Naive thymus-derived CD4-positive, alpha-beta T cell (primary cell): ENCODE results near the gene CCNH. TPM values are rescaled to one million over a fixed set of nuclear protein-coding genes. Genes with fewer than 3 reads are reported as not detected.

Experiments used
- ATAC-seq: fragments of 150-1000 bp; cut with Tn5 transposase; 2 replicates; pipeline ENCODE4 v1.10.0; 2021; ENCODE audit warnings: mild to moderate bottlenecking, moderate library complexity
- CTCF ChIA-PET: fragments of 350-600 bp; sonication (Branson Sonifier 250); formaldehyde crosslinking; loops from one replicate; lab custom pipeline; 2021; ENCODE audit warnings: antibody characterized with exemption; lab: Charles Lee
- POLR2A ChIA-PET: fragments of 350-600 bp; sonication (Branson Sonifier 250); formaldehyde crosslinking; loops from one replicate; lab custom pipeline; 2021; ENCODE audit warnings: antibody characterized with exemption, inconsistent platforms; lab: Charles Lee
- DNase-seq, 9 donors: peaks; one replicate each; pipeline versions ENCODE4 v3.0.0 to v3.0.0-alpha.2; 2020 to 2022; ENCODE audit warnings: mixed read lengths in 1 of 9
- H3K27ac ChIP-seq: one replicate; pipeline ENCODE4 v1.7.0; 2013; ENCODE audit warnings: mild to moderate bottlenecking, low read depth, low read length, moderate library complexity
- H3K27me3 ChIP-seq, 2 donors: one replicate each; pipeline ENCODE4 v1.7.0; 2013; ENCODE audit warnings: low read length in 2 of 2, mild to moderate bottlenecking in 2 of 2, moderate library complexity in 2 of 2; ENCODE audit not compliant: control insufficient read depth in 2 of 2, insufficient read depth in 2 of 2
- H3K36me3 ChIP-seq, 3 experiments: 1 replicate in 2 of 3; 2 replicates in 1 of 3; pipeline ENCODE4 v1.7.0; 2013; ENCODE audit warnings: low read length in 3 of 3, mild to moderate bottlenecking in 3 of 3, moderate library complexity in 1 of 3; ENCODE audit not compliant: insufficient read depth in 3 of 3, control insufficient read depth in 2 of 3
- H3K4me1 ChIP-seq, 2 donors: one replicate each; pipeline ENCODE4 v1.7.0; 2013; ENCODE audit warnings: low read length in 2 of 2, mild to moderate bottlenecking in 2 of 2, moderate library complexity in 1 of 2; ENCODE audit not compliant: control insufficient read depth in 2 of 2, insufficient read depth in 2 of 2
- H3K4me3 ChIP-seq: 2 replicates; pipeline ENCODE4 v1.7.0; 2013; ENCODE audit warnings: mild to moderate bottlenecking, low read length
- H3K9me3 ChIP-seq, 3 experiments: 1 replicate in 2 of 3; 2 replicates in 1 of 3; pipeline ENCODE4 v1.7.0; 2013; ENCODE audit warnings: low read length in 3 of 3; ENCODE audit not compliant: control insufficient read depth in 2 of 3
- H3K27ac Mint-ChIP-seq, 9 donors: one replicate each; pipeline ENCODE4 v1.8.0; 2020 to 2022; ENCODE audit warnings: mixed read lengths in 9 of 9, mild to moderate bottlenecking in 8 of 9, moderate library complexity in 5 of 9, inconsistent platforms in 2 of 9
- H3K27me3 Mint-ChIP-seq, 5 donors: one replicate each; pipeline ENCODE4 v1.8.0; 2021 to 2022; ENCODE audit warnings: mixed read lengths in 5 of 5, mild to moderate bottlenecking in 1 of 5
- H3K36me3 Mint-ChIP-seq, 5 donors: one replicate each; pipeline ENCODE4 v1.8.0; 2020 to 2022; ENCODE audit warnings: mixed read lengths in 5 of 5, mild to moderate bottlenecking in 3 of 5, inconsistent platforms in 1 of 5
- H3K4me1 Mint-ChIP-seq, 7 donors: one replicate each; pipeline ENCODE4 v1.8.0; 2020 to 2022; ENCODE audit warnings: mixed read lengths in 7 of 7, mild to moderate bottlenecking in 3 of 7, inconsistent platforms in 1 of 7
- H3K4me3 Mint-ChIP-seq, 10 donors: one replicate each; pipeline ENCODE4 v1.8.0; 2020 to 2022; ENCODE audit warnings: mild to moderate bottlenecking in 10 of 10, mixed read lengths in 10 of 10, moderate library complexity in 6 of 10, inconsistent platforms in 2 of 10
- H3K9me3 Mint-ChIP-seq, 11 donors: one replicate each; pipeline ENCODE4 v1.8.0; 2020 to 2022; ENCODE audit warnings: mixed read lengths in 11 of 11, mild to moderate bottlenecking in 4 of 11, inconsistent platforms in 1 of 11, moderate library complexity in 1 of 11
- intact Hi-C, 2 donors: fragments of 100-400 bp; cut with micrococcal nuclease; formaldehyde crosslinking; loops; one replicate each; pipeline ENCODE4 v1.15.1; 2023
- polyA plus RNA-seq, 2 donors: library from polyadenylated mRNA; unstranded; fragments of 300-500 nt; fragmentation: Illumina TruSeq; gene quantifications; one replicate each; pipeline ENCODE4 v1.2.3, GENCODE V29; 2021
- total RNA-seq, 6 experiments: library from RNA in 5 of 6; stranded (reverse) in 5 of 6; gene quantifications; 1 replicate in 5 of 6; 2 replicates in 1 of 6; pipeline ENCODE4 v1.2.3 and lab custom pipeline; 2021 to 2026

CCNH gene
- total and polyA plus RNA-seq, 7 experiments from 2014 or later = 55.7 to 239 (median 102) TPM

- H3K27me3 ChIP-seq = no peaks in the 10 kb centered on the region
- H3K9me3 ChIP-seq = no peaks in the 10 kb centered on the region
- H3K36me3 ChIP-seq = peaks cover 29 to 66% (median 39%) of the 10 kb centered on the region in 3 experiments
- Mint-ChIP-seq H3K27me3 (no peaks in the 10 kb centered on the region), H3K36me3 (peaks cover 5 to 45% (median 21%) of the 10 kb centered on the region in 5 donors), H3K27ac (peak overlapping the region in 7 of 9 donors; percentile 17 to 75 (median 69)), H3K9me3 (no peaks in the 10 kb centered on the region), H3K4me1 (peaks cover 13 to 48% (median 28%) of the 10 kb centered on the region in 7 donors), H3K4me3 (peak overlapping the region in 1 of 10 donors; percentile 34)
- peak overlapping the region; percentile 43 for H3K27ac ChIP-seq
- intact Hi-C loops = loop anchor here (1.0 to 5.0 kb wide), 8 partner anchors 12 to 519 kb away; partner anchors contain the start of gene CCNH (in 2 of the 2)
- H3K4me1 ChIP-seq = peaks cover 11 to 15% of the 10 kb centered on the region in 2 donors
- POLR2A ChIA-PET = interaction anchor here (0.5 to 1.0 kb wide), 4 partner anchors 8 to 750 kb away, joined by 3 to 5 read pairs (median 4); partner anchors contain the start of gene CCNH
- CTCF ChIA-PET = interaction anchor here (0.8 to 3.3 kb wide), 12 partner anchors 8 to 520 kb away, joined by 3 to 20 read pairs (median 4); no protein-coding TSS in a partner anchor
- H3K4me3 ChIP-seq = no peak overlapping the region
- ATAC-seq (peak; percentile 87), DNase-seq (peak in 6 of 9 donors; percentile 30 to 66 (median 52))
These were observed 12.3 kb downstream of the CCNH start for GRCh38 chr5:87400305-87400899.

DNA sequence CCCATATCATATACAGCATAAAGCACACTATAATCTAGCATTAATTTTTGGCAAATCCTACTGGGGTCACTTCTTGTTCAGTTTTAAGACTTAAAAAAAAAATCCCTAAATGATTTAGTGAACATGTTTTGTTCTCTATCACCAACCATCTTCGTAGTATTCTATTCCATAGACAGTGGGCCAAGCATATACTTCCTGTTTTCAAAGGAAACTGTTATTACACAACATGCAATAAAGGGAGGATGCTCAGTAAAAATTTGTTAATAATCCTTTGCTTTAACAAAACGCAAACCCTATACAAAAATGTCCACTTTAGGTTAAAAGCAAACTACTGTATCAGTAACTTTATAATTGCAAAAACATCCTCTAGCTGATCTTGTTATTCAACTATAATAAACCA is 13.0 kb downstream of the CCNH start:
- ChIA-PET POLR2A (interaction anchor here (1.0 kb wide), 2 partner anchors 9 to 13 kb away, joined by 3 to 5 read pairs; partner anchors contain the start of gene CCNH), CTCF (interaction anchor here (0.8 to 3.3 kb wide), 13 partner anchors 8 to 519 kb away, joined by 3 to 20 read pairs (median 4); no protein-coding TSS in a partner anchor)
- H3K9me3 Mint-ChIP-seq = no peaks in the 10 kb centered on the region
- Histone ChIP-seq H3K4me1 (peaks cover 11% of the 10 kb centered on the region in 2 donors), H3K36me3 (peaks cover 22 to 69% (median 34%) of the 10 kb centered on the region in 3 experiments), H3K27me3 (no peaks in the 10 kb centered on the region), H3K4me3 (no peak overlapping the region), H3K27ac (peak overlapping the region; percentile 16), H3K9me3 (no peaks in the 10 kb centered on the region)
- peaks cover 8 to 47% (median 26%) of the 10 kb centered on the region in 5 donors for H3K36me3 Mint-ChIP-seq
- peak overlapping the region in 7 of 9 donors; percentile 19 to 75 (median 69) for H3K27ac Mint-ChIP-seq
- no peaks in the 10 kb centered on the region for H3K27me3 Mint-ChIP-seq
- DNase-seq (no peak), ATAC-seq (peak; percentile 39)
- H3K4me1 Mint-ChIP-seq = peaks cover 14 to 51% (median 27%) of the 10 kb centered on the region in 7 donors
- intact Hi-C loops = loop anchor here (1.0 to 5.0 kb wide), 10 partner anchors 13 to 518 kb away; partner anchors contain the start of gene CCNH (in 2 of the 2)
- H3K4me3 Mint-ChIP-seq = peak overlapping the region in 1 of 10 donors; percentile 34

GRCh38 chr5:87398981-87399614 is 13.6 kb downstream of the CCNH start:
- H3K27ac Mint-ChIP-seq = peak overlapping the region in 8 of 9 donors; percentile 2 to 75 (median 68)
- Histone ChIP-seq H3K4me3 (no peak overlapping the region), H3K9me3 (no peaks in the 10 kb centered on the region), H3K27me3 (no peaks in the 10 kb centered on the region), H3K27ac (no peak overlapping the region), H3K36me3 (peaks cover 23 to 68% (median 29%) of the 10 kb centered on the region in 3 experiments), H3K4me1 (peaks cover 11% of the 10 kb centered on the region in 2 donors)
- intact Hi-C loops = loop anchor here (2.0 to 5.0 kb wide), 2 partner anchors 18 to 277 kb away; no protein-coding TSS in a partner anchor
- DNase-seq (no peak), ATAC-seq (no peak)
- ChIA-PET POLR2A (no interaction called here), CTCF (interaction anchor here (1.1 to 3.3 kb wide), 5 partner anchors 13 to 519 kb away, joined by 4 to 20 read pairs (median 4); no protein-coding TSS in a partner anchor)
- peak overlapping the region in 2 of 10 donors; percentile 34 to 55 for H3K4me3 Mint-ChIP-seq
- H3K27me3 Mint-ChIP-seq = no peaks in the 10 kb centered on the region
- peaks cover 11 to 45% (median 23%) of the 10 kb centered on the region in 5 donors for H3K36me3 Mint-ChIP-seq
- H3K4me1 Mint-ChIP-seq = peaks cover 14 to 47% (median 23%) of the 10 kb centered on the region in 7 donors
- no peaks in the 10 kb centered on the region for H3K9me3 Mint-ChIP-seq

DNA sequence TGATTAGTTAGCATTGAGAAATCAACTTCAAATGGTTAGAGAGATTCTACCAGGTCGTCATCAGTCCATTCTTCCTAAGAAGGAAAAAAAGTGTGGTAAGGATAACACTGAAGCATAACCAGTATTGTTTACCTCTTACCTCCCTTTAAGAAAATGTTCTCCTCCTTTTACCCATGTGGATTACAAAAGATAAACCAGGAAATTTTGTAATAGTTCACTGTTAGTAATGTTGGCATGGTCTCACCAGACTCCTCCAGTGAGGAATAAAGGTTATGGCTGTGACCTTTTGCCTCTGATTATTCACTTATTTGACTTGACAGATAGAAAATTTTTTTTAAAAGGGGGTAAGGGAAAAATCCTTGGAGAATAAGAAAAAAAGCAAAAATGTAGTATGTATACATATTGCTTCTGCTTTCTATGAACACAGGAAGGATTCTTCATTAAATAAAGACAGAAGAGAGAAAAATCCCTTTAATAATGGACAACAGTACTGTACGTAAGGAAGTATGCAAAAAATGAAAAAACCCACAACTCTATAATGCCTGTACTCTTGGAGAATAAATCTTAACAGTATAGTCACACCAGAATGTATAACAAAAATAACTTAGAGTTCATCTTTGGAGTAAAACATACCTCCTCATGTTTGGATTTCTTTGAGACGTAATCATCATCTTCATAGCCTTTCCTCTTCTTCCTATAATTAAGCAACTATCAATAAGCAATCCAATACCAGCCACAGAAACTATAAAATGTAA is 18.1 kb downstream of the CCNH start:
- peaks cover 28 to 88% (median 51%) of the 10 kb centered on the region in 3 experiments for H3K36me3 ChIP-seq
- Mint-ChIP-seq H3K4me3 (no peak overlapping the region), H3K27ac (peak overlapping the region in 8 of 9 donors; percentile 9 to 78 (median 53)), H3K36me3 (peaks cover 14 to 60% (median 28%) of the 10 kb centered on the region in 5 donors), H3K9me3 (no peaks in the 10 kb centered on the region), H3K4me1 (peaks cover 9 to 36% (median 21%) of the 10 kb centered on the region in 7 donors), H3K27me3 (no peaks in the 10 kb centered on the region)
- H3K4me1 ChIP-seq = peaks cover 4 to 5% of the 10 kb centered on the region in 2 donors
- H3K27ac ChIP-seq = no peak overlapping the region
- intact Hi-C loops = loop anchor here in 1 of 2 donors (5.0 kb wide), 2 partner anchors 52 to 272 kb away; no protein-coding TSS in a partner anchor
- ChIA-PET CTCF (interaction anchor here (0.7 kb wide), 1 partner anchor 26 kb away, joined by 3 read pairs; no protein-coding TSS in a partner anchor), POLR2A (interaction anchor here (0.5 kb wide), 1 partner anchor 134 kb away, joined by 3 read pairs; no protein-coding TSS in a partner anchor)
- H3K9me3 ChIP-seq = no peaks in the 10 kb centered on the region
- H3K27me3 ChIP-seq = no peaks in the 10 kb centered on the region
- DNase-seq (no peak), ATAC-seq (no peak)
- no peak overlapping the region for H3K4me3 ChIP-seq

DNA sequence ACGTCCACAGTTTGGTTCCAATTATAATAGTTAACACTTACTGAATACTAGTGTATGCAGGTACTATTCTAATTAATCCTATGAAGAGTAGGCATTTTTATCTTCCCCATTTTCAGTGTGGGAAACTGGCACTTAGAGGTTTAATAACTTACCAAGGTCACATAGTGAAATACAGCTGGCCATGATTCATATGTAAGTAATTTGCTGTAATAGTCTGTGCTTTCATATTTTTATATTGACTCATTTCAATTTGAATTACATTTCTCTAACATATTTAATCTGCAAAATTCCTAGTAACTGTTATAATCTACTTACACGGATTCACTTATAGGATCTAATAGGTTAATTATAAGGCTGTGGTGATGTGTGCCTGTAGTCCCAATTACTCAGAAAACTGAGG is 19.4 kb downstream of the CCNH start:
- H3K27me3 Mint-ChIP-seq = no peaks in the 10 kb centered on the region
- ATAC-seq (no peak), DNase-seq (no peak)
- intact Hi-C loops = loop anchor here in 1 of 2 donors (5.0 kb wide), 1 partner anchor 51 kb away; no protein-coding TSS in a partner anchor
- peaks cover 14 to 56% (median 26%) of the 10 kb centered on the region in 5 donors for H3K36me3 Mint-ChIP-seq
- no peak overlapping the region for H3K27ac ChIP-seq
- H3K4me1 ChIP-seq = no peaks in the 10 kb centered on the region
- H3K4me1 Mint-ChIP-seq = peaks cover 6 to 34% (median 20%) of the 10 kb centered on the region in 7 donors
- H3K36me3 ChIP-seq = peaks cover 27 to 84% (median 46%) of the 10 kb centered on the region in 3 experiments
- H3K9me3 Mint-ChIP-seq = no peaks in the 10 kb centered on the region
- H3K9me3 ChIP-seq = no peaks in the 10 kb centered on the region
- no peak overlapping the region for H3K4me3 ChIP-seq
- no peak overlapping the region for H3K4me3 Mint-ChIP-seq
- H3K27ac Mint-ChIP-seq = peak overlapping the region in 3 of 9 donors; percentile 33 to 74 (median 36)
- no peaks in the 10 kb centered on the region for H3K27me3 ChIP-seq
- POLR2A ChIA-PET = no interaction called here
- CTCF ChIA-PET = no interaction called here
